Measurements from ENCODE around the gene RNF220. TPM values are rescaled to one million over a fixed set of nuclear protein-coding genes. Genes with fewer than 3 reads are reported as not detected.

RNF220 gene
- total and polyA plus RNA-seq, 9 of the 15 experiments (the other 6 are each of a cell fraction or from before 2014, with no cell fraction given), result 5.1 to 117 (median 66.9) TPM

- TF ChIP-seq DACH1 (IDR thresholded peaks at IDR 0.05; ENCODE audit: partially characterized antibody) (no peak), ZBED1 (IDR thresholded peaks at IDR 0.05) (no peak), ATF1 (CRISPR knock-in tag; IDR thresholded peaks at IDR 0.05) (no peak), ATF1 (tag; IDR thresholded peaks at IDR 0.05) (no peak), NR3C1 (CRISPR knock-in tag; IDR thresholded peaks at IDR 0.05) (no peak), YY1 (IDR thresholded peaks at IDR 0.05; ENCODE audit: borderline replicate concordance in 1 of 3, control insufficient read depth in 1 of 3, extremely low read depth in 1 of 3, insufficient read depth in 3 of 3, insufficient read length in 1 of 3, insufficient replicate concordance in 2 of 3, low read depth in 1 of 3, low read length in 2 of 3) (peak in 1 of 3 experiments; percentile 56), GATA2 (CRISPR knock-in tag; IDR thresholded peaks at IDR 0.05) (no peak), ZNF785 (CRISPR knock-in tag; IDR thresholded peaks at IDR 0.05) (no peak), KLF10 (CRISPR knock-in tag; IDR thresholded peaks at IDR 0.05) (no peak), GABPB1 (CRISPR knock-in tag; IDR thresholded peaks at IDR 0.05) (no peak), YBX1 (IDR thresholded peaks at IDR 0.05) (no peak), SAP30 (IDR thresholded peaks at IDR 0.05; ENCODE audit: borderline replicate concordance, insufficient read depth, low read depth, low read length, poor library complexity, severe bottlenecking) (no peak), BCL6 (CRISPR knock-in tag; IDR thresholded peaks at IDR 0.05) (no peak), NR4A1 (CRISPR knock-in tag; IDR thresholded peaks at IDR 0.05) (no peak), NR4A1 (tag; IDR thresholded peaks at IDR 0.05) (no peak), ZNF282 (CRISPR knock-in tag; IDR thresholded peaks at IDR 0.05) (no peak), STAT5A (IDR thresholded peaks at IDR 0.05; ENCODE audit: borderline replicate concordance, low read length) (no peak), PHF21A (IDR thresholded peaks at IDR 0.05; ENCODE audit: borderline replicate concordance, low read depth) (no peak), MEF2A (IDR thresholded peaks at IDR 0.05; ENCODE audit: control insufficient read depth, low read depth, low read length) (no peak), CEBPG (CRISPR knock-in tag; IDR thresholded peaks at IDR 0.05) (no peak), CEBPG (tag; conservative IDR thresholded peaks at IDR 0.05 in 1 of 2, IDR thresholded peaks at IDR 0.05 in 1 of 2) (no peak), ZFP36 (IDR thresholded peaks at IDR 0.05; ENCODE audit: low read depth, low read length, partially characterized antibody) (peak; percentile 56), PKNOX1 (IDR thresholded peaks at IDR 0.05) (peak; percentile 79), PRPF4 (IDR thresholded peaks at IDR 0.05; ENCODE audit: insufficient read depth, low read depth, low read length, poor library complexity, severe bottlenecking) (no peak), NBN (IDR thresholded peaks at IDR 0.05; ENCODE audit: low read depth) (no peak), SP1 (CRISPR knock-in tag; IDR thresholded peaks at IDR 0.05) (no peak), CTBP1 (IDR thresholded peaks at IDR 0.05; ENCODE audit: borderline replicate concordance) (0 out of 2 replicates have a peak, but pooled peaks have one; percentile 17), THRAP3 (IDR thresholded peaks at IDR 0.05; ENCODE audit: borderline replicate concordance) (no peak), SRF (CRISPR knock-in tag; IDR thresholded peaks at IDR 0.05) (no peak)
- TF ChIP-seq, protein P1, sequence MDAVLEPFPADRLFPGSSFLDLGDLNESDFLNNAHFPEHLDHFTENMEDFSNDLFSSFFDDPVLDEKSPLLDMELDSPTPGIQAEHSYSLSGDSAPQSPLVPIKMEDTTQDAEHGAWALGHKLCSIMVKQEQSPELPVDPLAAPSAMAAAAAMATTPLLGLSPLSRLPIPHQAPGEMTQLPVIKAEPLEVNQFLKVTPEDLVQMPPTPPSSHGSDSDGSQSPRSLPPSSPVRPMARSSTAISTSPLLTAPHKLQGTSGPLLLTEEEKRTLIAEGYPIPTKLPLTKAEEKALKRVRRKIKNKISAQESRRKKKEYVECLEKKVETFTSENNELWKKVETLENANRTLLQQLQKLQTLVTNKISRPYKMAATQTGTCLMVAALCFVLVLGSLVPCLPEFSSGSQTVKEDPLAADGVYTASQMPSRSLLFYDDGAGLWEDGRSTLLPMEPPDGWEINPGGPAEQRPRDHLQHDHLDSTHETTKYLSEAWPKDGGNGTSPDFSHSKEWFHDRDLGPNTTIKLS (IDR thresholded peaks at IDR 0.05; ENCODE audit: borderline replicate concordance, low read depth), result no peak
These were observed 201.7 kb downstream of the RNF220 start (continued) for GRCh38 chr1:44606701-44607281.

Measured in K562 (cell line).